Endometrium (tissue), 2 donors: Measurements from ENCODE around the gene OLFML2B.
"Not testable (repeated sequence)": the region's sequence is repeated elsewhere in the genome, so short reads cannot be mapped to it uniquely, and the experiment has no call there.

ENCODE experiments used
- FAIRE-seq: peaks from 2 replicates; lab custom pipeline; 2012; peaks lifted over from hg19 to GRCh38; lab: Jason Lieb, UNC
- donor health status: control.
- donor health status: control.

The OLFML2B gene

GRCh38 chr1:162035241-162035640 is 11.6 kb upstream of the OLFML2B start:
- FAIRE-seq, result no peak

DNA sequence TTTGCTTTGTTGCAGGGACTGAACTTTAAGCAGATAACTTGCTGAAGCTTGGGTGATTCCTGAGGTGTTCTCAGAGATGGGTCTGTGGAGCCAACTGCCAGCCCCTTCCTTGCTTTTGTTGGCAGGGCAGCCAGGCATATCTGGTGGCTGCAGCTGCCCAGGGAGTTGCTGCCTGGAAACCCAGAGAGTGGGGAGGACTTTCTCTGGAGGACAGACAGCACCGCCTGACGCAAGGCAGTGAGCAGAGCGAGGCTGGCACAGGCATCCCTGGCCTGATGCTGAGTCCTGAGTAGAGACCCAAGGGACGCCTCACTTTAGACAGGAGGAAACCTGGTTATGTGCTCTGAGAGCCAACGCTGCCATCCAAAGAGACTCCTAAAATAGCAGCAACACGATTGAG is 9.8 kb upstream of the OLFML2B start:
- no peak for FAIRE-seq

DNA sequence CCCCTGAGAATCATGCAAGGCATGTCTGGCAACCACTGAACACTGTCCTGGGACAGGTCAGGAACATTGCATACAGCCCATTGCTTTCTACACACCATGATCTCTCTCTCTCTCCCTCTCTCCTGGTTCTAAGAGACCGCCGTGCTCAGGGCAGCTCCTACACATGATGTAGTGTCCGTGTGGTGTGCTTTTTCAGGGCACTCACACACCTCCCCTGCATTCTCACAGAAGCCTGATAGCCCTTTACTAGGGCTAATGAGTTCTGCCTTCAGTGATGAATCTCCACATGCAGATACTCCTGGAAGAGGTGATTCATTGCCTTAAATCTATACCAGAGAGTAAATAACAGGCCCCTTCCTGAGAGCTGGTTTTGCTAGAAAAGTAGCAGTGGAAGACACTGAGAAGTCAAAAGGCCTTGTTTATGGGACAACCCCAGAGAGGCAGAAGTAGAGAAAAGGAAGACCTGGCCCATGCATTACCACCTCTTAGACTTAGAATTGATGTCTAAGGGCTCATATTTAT is 7.2 kb upstream of the OLFML2B start:
- FAIRE-seq, result no peak

DNA sequence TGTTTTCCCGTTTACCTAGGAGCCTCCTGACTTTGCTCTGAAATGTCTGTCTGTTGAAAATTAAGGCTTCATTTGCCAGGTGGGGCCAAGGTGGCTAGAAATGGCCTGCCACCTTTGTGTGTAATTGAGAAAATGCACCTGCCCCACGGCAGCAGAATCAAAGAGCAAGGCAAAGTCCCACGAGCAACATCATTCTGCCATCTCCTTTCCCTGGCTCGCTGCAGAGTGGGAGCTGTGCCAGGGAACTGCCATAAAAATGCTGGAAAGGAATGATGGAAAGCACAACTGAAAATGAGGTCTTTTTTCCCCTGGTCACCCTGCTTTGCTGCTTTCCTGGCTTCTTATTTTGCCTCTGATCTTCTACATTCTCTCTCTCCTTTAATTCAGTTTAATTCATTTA is 5.5 kb upstream of the OLFML2B start:
- no peak for FAIRE-seq

- FAIRE-seq, result no peak
Measured at GRCh38 chr1:162028726-162029125, 5.1 kb upstream of the OLFML2B start.

- no peak for FAIRE-seq
Measured at GRCh38 chr1:162026881-162027280, 3.2 kb upstream of the OLFML2B start.

GRCh38 chr1:162025541-162025940 is 1.9 kb upstream of the OLFML2B start:
- no peak for FAIRE-seq

DNA sequence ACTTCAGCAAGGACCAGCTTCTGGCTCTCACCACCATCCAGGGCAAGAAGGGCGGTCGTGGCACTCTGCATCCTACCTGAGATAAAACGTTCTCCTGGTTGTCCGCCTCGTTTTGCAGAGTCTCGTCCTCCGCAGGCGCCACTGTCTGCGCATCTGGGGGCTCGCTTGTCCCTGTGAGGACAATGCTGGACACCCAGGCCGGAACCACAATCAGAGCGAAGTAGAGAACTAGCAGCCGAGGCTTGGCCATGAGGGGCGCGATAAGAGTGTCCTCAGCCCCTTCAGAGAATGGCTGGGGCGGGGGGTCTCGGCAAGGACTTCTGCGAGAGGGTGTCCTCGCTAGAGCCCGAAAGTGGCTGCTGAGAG is 505 bp downstream of the OLFML2B start:
- no peak for FAIRE-seq

DNA sequence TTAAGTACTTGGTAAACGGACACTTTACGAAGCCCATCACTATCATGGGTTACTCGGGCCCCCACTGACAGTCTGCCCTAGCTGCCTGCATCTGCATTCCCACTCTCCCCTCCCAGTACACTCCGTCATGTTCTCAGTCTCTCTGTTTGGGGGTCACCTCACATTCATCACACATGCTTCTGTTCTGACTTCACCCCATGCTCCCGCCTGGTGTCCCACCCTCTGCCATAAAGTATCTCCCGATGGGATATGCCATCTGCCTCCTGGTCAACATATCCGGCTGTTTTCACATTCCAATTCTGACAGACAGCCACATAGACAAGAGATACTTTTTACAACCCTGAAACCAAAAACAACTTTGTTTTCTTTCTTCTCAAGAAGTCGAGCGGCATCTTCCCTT is 1.0 kb downstream of the OLFML2B start:
- no peak for FAIRE-seq

DNA sequence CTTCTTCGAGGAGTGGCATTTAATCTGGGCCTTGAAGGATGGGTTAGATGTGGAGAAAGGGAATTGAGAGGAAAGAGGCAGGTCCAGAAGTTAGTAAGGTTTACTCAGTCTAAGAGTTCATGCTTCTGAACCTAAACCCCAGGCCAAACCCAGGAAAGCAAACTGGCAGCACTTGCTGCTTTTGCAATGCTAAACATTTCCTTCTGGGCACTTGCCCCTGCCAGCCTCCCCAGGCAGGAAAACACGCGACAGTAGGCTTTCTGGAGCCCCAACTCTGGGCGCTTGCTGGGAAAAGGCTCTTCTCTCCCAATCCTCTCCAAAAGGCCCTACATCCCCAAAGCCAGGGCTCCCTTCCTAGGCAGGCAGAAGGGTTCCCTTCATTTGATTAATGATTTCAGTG is 2.5 kb downstream of the OLFML2B start:
- no peak for FAIRE-seq

DNA sequence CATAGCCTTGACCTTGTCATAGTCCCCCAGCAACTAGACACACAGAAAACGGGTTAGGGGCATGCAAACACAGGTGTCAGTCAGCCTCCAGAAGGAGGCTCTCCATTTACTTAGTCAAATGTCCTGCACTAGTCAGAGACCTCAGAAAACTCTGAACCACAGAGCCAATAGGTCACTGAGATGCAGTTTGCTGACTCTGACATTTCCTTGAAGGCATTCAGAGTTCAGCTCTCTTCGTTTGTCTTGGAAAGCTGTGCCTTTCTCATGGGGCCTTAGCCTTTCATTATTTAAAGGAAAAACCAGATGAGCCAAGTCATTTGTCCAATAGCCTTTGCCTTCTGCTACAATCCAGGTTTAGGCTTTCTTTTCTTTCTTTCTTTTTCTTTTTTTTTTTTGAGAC is 3.5 kb downstream of the OLFML2B start:
- no peak for FAIRE-seq

GRCh38 chr1:162019446-162019845 is 4.2 kb downstream of the OLFML2B start:
- FAIRE-seq, result no peak

GRCh38 chr1:162019006-162019405 is 4.7 kb downstream of the OLFML2B start:
- FAIRE-seq, result no peak

GRCh38 chr1:162018418-162018817 is 5.3 kb downstream of the OLFML2B start:
- FAIRE-seq, result no peak

DNA sequence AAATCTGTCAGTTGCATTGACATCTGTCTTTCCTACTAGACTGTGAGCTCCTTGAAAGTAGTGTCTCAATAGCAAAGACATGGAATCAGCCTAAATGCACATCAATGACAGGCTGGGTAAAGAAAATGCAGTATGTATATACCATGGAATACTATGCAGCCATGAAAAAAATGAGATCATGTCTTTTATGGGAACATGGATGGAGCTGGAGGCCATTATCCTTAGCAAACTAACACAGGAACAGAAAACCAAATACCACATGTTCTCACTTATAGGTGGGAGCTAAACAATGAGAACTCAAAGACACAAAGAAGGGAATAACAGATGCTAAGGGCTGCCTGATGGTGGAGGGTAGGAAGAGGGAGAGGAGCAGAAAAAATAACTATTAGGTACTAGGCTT is 5.9 kb downstream of the OLFML2B start:
- FAIRE-seq, result not testable (repeated sequence)

DNA sequence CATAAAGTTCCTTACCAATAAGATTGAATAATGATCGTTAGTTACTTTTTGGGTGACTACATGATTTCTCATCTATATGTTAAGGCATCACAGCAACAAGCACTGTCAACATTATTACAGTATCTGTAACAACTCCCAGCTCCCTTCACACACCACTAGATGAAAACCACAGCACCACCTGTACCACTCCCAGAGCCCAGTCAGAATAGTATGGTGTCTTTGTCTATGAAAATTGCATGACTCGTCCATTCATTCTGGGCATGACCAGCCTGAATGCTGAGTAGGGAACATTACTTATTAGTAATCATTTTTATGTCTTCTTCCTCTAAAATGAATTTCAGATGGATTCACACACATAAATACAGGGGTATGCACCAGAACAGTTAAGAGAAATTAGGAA is 7.0 kb downstream of the OLFML2B start:
- FAIRE-seq, result no peak

GRCh38 chr1:162015196-162015595 is 8.5 kb downstream of the OLFML2B start:
- FAIRE-seq, result no peak

- FAIRE-seq, result no peak
Measured at GRCh38 chr1:162014202-162014601, 9.5 kb downstream of the OLFML2B start.

GRCh38 chr1:162013289-162013688 is 10.4 kb downstream of the OLFML2B start:
- FAIRE-seq, result no peak

DNA sequence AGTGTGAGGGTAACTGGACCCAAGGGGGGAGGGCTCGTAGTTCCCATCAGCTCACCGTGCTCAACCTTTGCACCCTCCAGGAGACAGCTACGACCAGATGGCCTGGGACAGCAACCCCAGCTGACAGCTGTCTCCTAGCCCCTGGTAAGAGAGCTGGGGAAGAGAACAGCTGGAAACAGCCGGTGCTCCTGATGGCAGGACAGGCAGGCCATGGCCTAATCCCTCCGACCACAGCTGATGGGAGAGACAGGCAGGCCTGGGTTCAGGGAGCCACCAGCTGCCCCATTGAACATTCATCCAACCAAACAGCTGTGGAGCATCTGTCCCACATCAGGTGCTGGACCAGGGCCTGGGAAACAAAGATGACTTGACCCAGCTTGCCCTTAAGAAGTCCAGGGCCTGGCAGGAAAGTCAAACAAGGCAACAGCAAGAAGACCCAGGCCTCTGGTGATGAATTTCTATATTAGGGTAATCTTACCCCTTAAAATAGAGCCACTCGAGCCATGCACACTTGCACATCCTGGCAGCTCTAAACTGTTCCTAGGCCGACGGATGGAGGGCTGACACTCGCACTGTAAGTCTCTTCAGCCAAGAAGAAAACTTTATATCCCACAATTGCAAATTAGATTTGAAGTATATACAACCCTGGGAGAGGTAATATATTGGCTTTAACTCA is 12.2 kb downstream of the OLFML2B start:
- no peak for FAIRE-seq

DNA sequence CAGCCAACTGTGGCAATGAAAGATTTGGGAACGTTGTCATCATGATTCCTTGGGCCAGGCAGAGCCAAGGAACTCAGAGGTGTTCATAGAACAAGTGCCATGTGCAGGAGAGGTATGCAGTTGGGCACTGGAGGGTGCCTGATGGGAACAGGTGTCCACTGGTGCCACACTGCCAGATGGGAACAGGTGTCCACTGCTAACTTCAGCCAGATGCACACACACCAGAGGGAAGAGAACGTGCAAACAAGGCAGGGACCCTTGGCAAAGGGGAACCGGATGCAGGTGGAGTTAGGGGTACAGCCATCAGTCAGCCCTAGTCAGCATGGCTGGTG is 13.5 kb downstream of the OLFML2B start:
- no peak for FAIRE-seq

DNA sequence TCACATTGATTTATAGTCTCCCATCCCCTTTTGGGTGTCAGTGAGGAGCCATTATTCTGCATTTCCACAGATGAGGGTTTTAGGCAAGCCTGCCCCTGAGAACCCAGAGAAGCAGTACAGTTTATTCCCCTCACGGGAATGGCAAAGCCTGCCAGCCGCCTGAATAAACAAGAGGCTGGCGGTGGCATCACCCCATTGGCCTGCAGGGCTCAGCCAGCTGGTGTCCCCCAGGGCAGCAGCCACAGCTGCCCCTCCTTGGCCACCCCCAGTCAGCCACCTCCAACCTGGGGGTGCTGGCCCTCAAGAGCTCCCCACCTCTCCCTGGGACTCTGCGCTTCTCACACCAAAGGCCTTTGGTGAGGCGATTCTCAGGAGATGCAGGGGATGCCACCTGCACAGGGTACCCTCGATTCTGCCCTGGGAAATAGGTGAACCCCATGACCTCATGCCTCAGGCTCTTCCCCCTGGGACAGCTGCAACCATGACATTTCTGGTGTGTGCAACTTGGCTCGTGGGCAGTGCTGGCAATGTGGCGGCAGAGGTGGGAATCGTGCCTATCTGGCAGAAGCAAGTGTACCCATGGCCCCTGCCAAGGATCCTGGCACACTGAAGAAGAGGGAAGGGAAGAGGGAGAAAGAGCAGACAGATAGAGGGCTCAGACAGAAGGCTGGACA is 14.0 kb downstream of the OLFML2B start:
- FAIRE-seq, result no peak

DNA sequence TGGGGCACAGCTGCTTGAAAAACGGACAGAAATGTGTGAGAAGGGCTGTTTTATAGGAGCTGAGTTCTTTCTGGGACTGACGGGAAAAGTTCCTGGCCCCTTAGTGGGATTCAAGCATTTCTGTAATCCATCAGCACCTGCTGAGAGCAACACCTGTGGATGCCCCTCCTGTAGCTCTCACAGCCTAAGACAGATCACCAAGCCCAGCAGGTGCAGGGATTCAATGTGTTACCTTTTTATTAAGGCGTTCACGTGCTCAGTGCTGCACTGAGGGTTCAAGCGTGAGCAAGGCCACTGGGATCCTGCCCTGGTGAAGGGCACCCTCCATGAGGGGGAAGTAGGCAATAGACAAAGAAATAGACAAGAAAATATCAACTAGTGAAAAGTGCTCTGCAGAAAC is 14.9 kb downstream of the OLFML2B start:
- FAIRE-seq, result no peak

GRCh38 chr1:162007466-162007865 is 16.2 kb downstream of the OLFML2B start:
- FAIRE-seq, result no peak
